Stimulated activated CD4-positive, alpha-beta T cell treated with anti-CD3 and anti-CD28 coated beads, Interleukin-2, amount 100 ng/mL, for 48 hours (primary cell): Measurements from ENCODE around the gene POU2F3.

Experiments used
- DNase-seq, 2 donors: peaks; one replicate each; pipeline ENCODE4 v3.0.0-alpha.2; 2020

POU2F3 gene

DNA sequence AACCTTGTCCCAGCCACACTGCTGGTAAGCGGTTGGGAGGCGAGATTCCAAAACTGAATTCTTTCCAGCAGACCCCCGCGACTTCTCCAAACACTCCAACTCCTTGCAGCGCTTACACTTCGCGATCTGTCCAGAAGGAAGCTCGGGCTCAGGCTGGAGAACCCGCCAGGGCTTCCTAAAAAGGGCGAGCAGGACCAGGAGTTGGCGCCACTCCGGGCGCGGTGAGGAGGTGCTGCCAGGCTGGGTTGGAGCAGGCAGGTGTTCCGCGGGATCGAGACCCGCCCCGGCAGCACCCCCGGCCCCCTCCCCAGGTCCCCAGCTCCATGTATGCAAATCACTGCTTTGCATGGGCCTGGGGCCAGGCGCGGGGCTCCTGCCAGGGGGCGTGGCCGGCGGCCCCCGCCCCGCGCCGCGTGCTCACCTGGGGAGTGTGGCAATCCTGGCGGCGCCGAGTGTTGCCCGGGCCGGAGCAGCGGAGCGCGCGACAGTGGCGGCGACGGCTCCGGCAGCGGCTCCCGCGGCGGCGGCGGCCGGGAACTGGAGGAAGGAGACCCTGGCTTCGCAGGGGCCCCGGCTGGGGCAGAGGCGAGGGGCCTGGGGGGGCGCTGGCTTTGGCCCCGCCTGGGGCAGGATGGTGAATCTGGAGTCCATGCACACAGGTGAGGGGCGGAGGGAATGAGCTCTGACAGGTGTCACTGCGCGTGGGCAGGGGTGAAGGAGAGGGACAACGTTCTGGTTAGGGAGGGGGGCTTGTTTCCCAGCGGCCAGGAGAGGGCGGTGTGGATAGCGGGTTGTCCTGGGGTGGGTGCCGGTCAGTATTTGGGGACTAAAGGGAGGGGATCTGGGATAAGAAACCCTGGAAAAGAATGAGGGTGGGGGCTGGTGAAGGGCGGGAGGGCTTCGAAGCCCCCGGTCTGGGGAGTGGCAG lies at the start of gene POU2F3:
Gene POU2F3 (plus strand): TSS at position 428 of the 928 bp plus-strand sequence. CDS start 204 bp downstream, at position 632.
- DNase-seq, result no peak

DNA sequence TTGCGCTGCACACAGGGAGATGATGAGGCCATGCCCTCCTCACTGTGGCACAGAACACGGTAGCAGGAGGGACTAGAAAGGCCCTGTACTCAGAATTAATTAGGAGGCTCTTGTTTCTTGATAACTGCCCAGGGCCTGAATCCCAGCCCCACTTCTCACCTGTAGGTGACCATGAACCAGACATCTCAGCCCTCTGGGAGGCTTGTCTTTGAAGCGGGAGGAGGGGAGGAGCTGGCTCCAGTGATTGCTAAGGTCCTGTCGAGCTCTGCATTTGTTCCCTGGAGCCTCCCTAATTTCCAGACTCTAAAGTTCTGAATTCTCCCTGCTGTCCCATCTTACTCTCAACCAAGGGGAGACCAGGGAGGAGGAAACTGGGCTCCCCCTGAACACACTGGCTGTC lies 48.9 kb upstream of the POU2F3 start:
- DNase-seq, result no peak

DNA sequence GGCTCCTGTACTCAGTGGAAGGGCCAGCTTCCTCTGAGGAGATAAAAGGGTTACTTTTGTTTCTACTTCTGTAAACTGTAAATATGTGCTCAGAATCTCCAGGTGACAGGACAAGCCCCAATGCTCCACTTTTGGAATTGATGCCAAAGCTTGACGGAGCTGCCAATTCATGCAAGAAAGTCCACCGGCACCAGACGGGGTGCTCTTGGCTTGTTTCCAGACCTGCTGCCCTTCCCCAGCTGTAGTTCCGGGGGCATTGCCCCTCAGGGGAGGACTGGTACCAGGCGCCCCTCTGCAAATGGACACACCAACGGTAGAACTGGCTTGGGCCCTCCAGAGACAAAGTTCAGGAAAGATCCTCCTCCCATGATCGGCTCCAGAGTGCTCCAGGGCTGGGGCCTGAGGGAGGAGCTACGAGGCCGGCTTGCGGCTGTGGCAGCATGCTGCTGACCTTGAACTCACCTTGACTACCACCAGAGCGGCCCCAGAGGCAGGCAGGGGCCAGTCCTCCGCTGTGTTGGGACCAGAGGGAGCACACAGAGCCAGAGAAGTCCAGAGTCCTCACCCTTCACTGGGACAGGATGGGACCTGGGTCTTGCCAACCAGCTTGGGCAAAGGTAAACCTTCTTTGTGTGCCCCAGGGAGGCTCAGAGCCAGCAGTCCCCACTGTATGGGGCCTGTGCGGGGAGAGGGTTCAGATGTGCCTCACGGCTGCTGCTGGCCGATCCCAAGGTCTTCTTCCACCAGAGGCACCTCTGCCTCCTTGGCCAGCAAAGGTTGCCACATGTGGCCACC lies 46.9 kb upstream of the POU2F3 start:
- no peak for DNase-seq

DNA sequence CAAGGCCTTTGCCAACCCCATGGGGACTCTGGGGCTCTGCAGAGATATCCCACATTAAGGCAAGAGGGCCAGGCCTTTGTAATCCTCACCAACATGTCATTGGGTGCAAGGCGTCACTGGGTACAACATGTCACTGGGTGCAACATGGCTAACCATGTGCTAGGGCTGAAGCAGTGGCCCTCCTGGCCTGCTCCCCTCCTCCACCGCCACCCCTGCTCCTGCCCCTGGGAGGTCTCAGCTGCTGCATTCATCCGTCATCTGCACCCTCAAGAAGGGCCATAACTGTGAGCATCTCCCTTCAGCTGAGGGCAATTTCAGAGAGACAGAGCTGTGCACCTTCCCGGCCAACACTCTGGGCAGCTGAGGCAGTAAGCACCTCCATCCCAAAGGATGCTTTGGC lies 45.8 kb upstream of the POU2F3 start:
- no peak for DNase-seq

DNA sequence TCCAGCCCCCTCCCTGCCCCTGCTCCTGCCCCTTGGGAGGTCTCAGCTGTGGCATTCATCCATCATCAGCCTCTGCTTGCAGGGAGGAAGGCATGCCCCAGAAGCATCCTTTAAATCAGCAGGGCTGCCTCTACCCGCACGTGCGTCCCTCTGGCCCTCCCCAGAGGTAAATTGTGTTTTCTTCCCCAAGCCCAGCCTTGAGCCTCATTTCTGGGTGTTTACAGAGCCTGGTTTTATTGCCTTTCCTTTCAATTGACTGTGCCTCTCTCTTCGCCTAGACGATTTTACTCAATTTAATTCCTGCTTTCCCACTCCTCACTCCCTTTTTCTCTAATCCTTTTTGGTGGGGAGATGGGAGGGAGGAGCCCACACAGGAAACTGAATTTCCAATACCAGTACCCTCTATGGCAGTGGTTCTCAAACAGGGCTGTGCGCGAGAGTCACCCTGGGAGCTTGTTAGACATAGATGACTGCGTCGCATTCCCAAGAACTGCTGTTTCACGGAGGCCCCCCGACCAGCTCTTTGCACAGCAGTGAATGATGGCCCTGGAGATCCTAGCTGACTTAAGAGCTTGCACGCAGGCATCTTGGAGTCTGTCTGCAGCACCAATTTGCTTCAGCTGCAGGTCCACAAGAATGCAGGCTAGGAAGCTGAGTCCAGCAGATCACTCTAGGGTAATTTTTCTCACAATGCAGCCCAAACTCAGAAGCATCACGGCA lies 44.2 kb upstream of the POU2F3 start:
- no peak for DNase-seq

DNA sequence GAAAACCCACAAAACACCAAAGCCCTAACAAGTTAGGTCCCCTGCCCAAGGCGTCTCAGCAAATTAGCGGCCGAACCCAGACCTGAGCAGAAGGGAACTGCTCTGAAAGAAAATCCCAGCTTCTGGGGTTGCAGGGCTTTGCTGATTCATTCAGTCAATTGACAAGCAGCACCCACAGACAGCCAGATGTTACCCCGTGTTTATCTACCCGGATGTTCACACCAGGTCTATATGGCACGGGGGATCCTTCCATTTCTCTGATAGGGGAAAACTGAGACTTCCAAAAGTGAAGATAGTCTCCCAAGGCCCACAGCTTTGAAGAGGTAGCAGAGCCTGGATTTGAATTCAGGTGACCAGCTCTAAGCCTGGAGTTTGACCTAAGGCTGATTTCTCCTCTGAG lies 43.1 kb upstream of the POU2F3 start:
- DNase-seq, result no peak

DNA sequence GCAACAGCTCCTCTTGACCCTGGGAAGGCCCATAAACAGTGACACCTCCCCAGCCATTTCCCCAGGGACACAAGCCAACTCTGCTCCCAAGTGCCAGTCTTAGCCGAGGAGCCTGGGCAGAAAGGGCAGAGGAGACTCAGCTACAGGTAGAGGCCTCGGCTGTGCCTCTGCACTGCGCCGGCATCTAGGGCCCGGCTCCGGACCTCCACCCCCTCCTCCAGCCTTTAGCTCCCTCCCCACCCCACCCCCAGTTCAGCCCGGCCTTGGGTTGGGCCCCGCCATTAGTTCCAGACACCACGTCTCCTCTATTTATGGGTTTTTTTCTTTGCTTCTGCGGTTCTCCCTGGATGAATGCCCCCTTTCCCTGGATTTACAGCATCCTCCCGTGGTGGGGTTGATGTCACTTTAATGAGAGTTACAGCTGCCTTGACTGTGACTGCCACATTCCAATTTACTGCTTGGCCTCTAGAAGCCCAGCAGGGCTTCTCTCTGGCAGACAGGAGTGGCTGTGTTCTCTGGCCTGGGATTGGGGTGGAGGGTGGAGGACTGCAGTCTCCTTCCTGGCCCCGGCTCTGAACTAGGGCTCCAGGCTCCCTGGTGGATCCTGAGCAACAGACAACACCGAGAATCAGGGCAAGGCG lies 42.6 kb upstream of the POU2F3 start:
- DNase-seq, result no peak

DNA sequence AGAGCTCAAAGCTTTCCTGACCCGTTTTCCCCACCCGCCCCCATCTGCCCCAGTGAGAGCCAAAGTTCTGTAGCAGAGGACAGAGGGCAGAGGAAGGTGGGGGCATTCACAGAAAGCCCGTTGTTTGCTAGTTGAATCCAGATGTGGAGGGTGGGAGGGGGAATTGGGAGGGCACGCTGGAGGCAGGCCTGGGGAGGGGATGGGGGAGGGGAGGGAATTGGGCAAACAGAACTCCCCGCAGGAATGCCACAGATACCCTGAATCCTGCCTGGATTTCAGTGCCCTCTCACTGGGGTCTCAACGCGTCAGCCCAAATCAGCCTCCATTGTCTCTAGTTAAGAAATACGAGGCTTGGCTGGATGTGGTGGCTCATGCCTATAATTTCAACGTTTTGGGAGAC lies 42.0 kb upstream of the POU2F3 start:
- no peak for DNase-seq

DNA sequence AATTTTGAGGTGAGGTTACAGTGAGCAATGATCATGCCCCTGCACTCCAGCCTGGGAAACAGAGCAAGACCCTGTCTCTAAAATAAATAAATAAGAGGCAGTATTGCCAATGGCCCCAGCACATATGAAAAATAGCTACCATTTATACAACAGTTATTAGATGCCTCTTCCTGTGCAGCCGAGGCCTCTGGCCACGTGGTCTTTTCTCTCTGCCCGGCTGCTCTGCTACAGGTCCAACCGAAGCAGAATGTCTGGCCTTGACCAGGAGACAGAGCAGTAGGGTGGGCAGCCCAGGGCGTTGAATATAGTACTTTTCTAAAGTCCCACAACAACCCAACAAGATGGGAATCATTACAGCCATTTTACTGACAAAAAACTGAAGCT lies 41.5 kb upstream of the POU2F3 start:
- no peak for DNase-seq

DNA sequence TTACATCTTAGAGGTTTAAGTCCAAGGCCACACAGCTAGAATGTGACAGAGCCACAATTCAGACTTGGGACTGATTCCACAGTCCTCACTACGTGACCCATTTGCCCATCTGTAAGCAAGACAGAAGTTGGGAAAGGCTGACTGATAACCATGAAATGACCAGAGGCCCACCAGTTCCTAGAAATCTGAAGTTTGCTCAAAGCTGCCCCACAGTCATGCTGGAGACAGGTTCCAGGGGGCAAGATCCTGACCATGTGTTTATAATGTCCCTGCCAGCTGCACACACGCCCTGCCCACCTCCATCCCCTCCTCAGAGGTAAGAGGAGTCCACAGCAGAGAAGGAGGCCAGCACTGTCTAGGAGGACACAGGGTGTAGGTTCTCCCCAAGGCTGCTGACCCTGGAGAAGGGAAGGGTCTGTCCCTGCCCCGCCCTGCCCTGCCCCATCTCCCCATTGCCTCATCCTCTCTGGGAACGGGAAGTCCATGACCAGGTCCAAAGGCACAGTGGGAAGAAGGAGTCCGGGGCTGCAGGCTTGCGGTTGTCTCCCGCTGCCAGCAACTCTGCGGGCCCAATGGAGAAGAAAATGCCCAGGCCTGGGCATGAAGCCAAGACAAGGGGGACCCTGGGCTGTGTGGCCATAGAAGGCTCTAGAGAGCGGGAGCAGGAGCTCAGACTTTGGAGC lies 41.0 kb upstream of the POU2F3 start:
- no peak for DNase-seq

DNA sequence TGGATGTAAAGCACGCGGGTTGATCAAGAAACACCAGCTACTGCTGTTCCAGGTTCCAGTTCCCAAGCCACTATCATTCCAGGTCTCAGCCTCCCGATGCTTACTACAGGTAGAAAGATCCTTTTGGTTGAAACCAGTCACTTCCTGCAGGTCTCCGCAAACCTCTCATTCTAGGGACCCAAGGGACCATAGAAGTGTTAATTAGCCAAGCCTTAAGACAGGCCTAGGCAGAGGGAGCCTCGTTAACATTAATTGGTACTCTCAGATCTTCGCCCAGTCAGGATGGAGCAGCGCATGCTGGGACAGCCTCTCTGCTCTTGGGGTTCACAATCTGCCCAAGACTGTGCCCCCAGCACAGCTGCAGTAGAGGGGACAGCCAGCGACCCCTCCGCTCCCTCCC lies 40.3 kb upstream of the POU2F3 start:
- DNase-seq, result no peak

DNA sequence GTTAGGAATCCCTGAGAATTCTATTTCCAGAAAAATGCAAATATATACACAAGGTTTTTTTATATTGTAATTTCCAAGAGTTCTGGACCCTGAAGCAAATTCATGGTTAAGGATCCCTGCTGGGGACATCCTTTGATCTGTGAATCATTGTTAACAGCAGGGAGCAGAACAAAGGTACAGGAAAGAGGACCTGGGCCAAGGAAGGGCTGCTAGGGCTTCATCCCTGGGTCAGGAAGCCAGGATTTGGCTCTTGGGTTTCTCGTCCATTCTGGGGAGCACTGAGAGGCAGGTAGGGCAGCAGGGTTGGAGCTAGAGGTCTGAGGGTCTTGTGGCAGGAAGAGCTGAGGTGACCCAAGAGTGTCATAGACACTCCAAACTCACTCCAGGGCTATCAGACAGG lies 39.3 kb upstream of the POU2F3 start:
- no peak for DNase-seq

DNA sequence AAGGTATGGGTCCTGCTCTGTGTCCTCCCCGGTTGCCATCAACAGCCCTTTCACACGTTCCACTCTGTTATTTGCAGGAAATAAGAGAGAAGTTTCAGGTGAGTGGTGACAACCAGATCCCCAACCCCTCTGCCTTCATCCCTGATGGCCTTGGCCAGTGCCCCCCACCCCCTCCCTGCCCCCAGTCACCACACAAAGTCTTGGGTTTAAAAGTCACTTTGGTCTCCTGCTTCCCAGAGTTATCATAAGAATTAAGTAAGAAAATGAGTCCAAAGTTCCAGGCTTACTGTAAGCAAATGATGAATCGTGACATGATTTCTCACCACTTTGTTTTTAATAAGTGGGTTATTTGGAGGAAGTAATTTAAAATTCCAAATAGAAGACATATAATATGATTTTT lies 38.3 kb upstream of the POU2F3 start:
- no peak for DNase-seq

DNA sequence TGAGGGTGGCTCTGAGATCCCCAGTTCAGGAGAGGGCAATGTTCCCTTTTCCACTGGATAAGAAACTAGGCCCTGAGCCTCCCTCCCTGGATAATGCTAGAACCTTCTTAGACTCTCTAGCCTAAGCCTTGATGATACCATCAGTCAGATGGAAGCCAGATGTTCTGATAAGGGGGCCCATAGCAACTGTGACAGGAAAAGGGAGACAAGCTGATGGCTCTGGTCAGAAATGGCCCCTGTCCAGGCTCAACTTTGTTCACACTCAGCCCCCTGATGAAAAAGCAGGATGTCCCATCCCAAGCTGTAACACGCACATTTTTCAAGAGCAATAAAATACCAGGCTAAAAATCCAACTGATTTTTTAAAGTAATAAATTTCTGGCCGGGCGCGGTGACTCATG lies 36.3 kb upstream of the POU2F3 start:
- no peak for DNase-seq

DNA sequence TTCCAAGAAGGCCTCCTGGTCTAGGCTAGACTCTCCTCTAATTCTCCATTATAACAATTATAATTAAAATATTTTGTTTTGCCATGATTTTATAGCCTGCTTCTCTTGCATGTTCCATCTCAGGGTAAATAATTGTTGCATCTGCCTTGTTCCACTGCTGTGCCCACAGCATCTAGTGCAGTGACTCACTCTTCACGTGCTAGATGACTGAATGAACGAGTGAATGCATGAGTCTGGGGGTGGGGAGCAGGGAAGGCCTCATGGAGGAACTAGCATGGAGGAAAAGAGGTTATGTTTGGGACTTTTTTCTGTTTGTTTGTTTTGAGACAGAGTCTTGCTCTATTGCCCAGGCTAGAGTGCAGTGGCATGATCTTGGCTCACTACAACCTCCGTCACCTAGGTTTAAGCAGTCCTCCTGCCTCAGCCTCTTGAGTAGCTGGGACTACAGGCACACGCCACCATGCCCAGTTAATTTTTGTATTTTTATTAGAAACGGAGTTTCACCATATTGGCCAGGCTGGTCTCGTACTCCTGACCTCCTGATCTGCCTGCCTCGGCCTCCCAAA lies 34.3 kb upstream of the POU2F3 start:
- no peak for DNase-seq

DNA sequence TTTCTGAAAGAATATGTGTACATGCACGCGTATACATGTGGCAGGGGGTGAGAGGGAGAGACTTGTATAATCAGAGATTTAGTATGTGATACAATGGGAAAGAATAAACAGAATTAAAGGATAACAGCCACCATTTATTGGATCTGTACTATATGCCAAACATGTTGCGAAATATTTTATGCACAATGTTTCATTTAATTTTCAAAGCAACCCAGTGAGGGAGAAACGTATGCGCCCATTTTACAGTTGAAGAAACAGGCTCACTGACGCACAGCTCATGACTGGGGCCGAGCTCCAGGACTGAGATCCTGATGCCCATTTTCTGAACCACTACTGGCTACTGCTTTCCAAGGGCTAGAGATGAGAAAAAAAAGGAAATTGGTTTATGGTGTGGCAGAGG lies 32.4 kb upstream of the POU2F3 start:
- DNase-seq, result no peak

DNA sequence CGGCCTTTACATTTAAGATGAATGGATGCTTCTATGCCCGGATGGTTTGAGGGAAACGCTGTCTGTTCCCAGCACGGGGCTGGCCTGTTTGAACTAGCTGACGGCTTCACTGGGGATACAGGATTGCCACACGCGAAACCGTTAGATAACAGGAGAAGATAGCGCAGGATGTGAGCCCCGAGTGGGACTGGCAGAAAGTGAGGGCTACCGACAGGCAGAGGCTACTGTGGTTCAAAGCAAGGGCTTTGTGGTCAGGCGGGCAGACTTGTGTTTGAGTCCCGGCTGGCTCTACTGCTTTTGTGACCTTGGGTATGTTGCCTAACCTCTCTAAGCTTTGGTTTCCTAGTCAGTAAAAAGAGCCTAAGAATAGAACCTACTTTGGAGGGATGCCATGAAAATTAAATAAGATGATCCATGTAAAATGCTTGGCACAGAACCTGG lies 31.9 kb upstream of the POU2F3 start:
- DNase-seq, result no peak

DNA sequence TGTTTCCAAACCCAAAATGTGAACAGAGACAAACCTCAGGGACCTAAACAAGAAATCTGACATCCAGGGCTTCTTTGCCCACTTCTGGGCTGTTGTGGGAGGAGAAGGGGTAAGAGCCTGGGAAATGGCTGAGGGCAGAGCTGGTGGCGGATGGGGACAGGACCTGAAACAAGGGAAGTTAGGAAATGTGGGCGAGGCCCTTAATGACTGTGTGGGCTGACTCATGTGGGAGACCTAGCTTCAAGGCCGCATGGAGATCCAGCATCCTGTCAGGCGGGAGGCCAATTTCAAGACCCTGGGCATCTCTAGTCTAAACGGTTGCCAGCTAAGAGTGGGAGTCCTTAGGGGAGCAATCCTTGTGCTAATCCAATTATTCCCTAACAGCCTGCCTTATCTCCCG lies 31.2 kb upstream of the POU2F3 start:
- DNase-seq, result no peak

DNA sequence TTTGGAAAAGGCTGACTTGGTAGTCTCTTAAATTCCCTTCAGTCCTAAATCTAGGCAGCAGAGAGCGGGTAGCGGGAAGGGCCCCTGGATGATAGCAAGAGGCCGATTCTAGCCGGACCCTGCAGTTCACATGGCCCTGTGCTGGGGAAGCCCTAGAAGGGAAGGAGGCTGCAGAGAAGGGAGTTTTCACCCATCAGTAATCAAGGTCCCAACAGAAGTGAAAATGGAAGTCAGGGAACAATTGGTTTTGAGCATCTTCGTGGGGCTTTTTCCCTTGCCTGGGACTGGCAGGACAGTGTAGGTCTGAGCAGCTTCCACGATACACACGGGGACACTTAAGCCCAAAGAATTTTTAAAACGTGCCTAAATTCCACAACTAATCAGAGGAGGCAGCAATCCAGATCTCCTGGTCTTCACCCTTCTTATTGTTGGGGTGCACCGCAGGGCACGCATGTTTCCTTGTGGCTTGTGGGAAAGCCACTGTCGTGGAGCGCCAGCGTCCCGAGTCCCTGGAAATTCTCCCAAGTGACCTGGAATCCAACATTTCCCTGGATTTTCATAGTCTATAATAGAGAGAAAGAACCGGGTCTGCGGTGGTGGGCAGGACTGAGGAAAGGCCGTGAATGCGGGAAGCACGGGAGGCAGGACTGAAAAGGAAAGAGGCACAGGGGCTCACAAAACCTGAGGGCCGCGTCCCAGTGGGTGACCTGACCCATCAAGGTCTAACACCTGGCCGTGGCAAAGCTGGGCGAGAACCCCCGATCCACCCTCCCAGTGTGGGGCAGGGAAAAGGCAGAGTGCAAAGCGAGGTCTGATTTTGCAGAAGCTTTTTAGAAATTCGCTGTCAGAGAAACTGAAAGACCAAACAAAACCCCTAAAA lies 30.0 kb upstream of the POU2F3 start:
- DNase-seq, result no peak

DNA sequence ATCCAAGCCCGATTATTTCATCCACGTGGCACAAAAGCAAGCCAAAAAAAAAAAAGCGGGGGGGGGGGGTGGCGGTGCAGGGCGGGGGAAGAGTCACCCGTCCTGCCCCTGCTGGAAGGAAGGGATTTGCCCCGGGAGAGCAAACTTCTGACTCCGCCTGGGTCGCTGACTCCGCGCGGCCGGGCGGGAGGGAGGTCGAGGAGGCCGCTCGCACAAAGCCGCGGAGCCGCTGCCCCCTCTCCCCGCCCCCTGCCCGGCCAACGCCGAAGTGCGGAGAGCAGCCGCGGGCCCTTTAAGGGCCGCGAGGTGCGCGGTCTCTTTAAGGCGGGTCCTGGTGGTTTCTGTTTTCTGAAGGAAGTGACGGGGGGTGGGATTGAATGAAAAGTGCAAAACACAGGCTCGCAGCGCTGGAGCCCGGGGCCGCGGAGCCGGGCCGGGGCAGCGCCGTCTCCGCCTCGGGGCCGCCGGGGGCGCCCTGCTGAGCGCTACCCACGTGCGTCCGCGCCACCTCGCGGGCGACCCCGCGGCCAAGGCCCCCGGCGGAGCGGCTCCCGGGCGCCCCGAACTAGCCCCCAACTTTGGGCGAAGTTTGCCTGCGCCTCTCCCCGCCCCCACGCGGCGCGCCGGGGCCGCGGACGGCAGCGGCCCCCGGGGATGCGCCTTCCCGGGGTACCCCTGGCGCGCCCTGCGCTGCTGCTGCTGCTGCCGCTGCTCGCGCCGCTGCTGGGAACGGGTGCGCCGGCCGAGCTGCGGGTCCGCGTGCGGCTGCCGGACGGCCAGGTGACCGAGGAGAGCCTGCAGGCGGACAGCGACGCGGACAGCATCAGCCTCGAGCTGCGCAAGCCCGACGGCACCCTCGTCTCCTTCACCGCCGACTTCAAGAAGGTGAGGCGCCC lies 29.1 kb upstream of the POU2F3 start, which contains the start of gene OAF:
Gene OAF (plus strand): TSS at position 407 of the 896 bp plus-strand sequence. CDS start 248 bp downstream, at position 655.
- peak; percentile 24 to 37 for DNase-seq
